HG03460 (cell line): ENCODE measurements around the gene RNASEH2C.
"Not testable (repeated sequence)": the region's sequence is repeated elsewhere in the genome, so short reads cannot be mapped to it uniquely, and the experiment has no call there.

Experiments used
- ATAC-seq: cut with Tn5 transposase; IDR thresholded peaks from one replicate; pipeline ENCODE4 v1.9.1; 2021; ENCODE audit not compliant: unreplicated experiment

RNASEH2C gene

DNA sequence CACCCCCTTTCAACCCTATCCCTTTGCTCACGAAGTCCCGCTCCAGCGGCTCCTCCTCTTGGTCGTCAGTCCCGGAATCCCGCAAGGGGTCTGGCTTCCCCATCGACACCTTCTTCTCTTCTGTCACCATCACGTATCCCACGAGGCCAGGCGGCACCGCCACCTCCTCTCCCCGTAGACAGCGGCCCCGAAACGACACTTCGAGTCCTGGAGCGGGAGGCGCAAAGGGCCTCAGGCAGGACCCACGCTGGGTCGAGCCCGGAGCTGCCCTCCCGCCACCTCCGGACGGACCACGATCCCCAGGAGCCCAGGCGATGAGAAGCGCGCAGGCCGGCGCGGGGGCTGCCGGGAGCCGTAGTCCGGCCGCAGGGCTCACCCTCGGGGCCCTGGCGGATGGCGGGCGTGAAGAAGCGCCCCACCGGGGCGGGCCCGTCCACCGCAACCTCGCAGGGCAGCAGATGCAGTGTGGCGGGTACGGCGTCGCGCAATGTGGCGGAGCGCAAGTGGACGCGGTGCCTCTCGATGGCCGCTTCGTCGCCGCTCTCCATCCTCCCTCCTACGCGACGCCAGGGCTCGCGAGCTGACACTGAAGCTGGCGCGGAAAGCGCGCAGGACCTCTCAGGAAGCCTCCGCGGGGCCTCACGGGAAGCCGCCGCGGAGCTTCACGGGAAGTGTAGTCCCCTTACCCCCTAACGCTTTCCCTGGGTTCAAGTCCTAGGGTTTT lies at the start of gene RNASEH2C:
Gene RNASEH2C, minus strand, starts transcription at position 588 of the 724 bp plus-strand sequence. Its CDS starts 40 bp downstream, at position 548.
- peak; percentile 80 for ATAC-seq

DNA sequence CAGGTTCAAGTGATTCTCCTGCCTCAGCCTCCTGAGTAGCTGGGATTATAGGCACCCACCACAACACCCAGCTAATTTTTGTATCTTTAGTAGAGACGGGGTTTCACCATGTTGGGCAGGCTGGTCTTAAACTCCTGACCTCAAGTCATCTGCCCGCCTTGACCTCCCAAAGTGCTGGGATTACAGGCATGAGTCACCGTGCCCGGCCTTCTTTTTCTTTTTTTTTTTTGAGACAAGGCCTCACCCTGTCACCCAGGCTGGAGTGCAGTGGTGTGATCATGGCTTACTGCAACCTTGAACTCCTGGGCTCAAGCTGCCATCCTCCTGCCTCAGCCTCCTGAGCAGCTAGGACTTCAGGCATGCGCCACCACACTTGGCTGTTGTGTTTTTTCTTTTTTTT lies 47.2 kb upstream of the RNASEH2C start:
- ATAC-seq = not testable (repeated sequence)

DNA sequence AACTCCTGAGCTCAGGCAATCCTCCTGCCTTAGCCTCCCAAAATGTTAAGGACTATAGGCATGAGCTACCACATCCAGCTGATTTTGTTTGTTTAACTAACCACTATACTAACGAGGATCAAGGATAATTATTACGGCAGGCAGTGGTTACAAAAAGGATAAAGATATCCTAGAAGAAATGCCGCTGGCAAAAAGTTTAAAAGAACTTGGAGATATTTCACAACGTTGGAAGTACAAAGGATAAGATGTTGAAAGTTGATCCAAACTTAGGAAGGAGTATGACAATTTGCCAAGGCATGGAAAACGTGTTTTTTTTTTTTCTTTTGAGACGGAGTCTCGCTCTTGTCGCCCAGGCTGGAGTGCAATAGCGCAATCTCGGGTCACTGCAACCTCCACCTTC lies 46.8 kb upstream of the RNASEH2C start:
- no peak for ATAC-seq

DNA sequence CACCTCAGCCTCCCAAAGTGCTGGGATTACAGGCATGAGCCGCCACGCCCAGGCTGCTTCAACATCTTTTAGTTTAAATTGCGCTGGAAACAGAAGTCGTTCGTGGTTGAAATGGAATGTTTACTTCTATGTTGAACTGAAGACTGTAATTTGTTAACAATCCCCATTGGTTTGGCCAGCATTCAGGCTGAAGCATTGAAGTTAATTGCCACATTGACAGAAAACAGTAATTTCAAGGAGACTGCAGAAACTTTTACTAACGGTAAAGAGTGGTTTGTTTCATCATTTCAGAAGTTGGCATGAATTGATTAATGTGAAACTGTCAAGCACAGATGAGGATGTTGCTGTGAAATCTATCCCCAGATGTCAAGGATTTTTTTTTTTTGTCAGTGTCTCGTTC lies 45.9 kb upstream of the RNASEH2C start:
- no peak for ATAC-seq

DNA sequence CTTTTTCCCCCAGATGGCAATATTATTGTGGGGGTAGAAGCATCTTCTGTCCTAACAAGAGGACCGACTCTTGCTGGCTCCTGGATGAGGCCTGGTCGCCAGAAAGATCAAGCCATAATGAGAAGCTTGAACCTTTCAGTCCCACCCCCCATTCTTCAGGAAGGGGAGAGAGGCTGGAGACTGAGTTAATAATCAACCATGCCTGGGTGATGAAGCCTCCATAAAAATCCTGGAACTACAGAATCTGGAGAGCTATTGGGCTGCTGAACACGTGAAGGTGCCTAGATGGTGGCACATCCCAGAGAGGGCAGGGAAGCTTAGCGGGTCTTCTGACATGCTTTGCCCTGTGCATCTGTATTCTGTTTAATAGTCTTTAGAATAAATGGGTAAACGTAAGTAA lies 43.8 kb upstream of the RNASEH2C start:
- no peak for ATAC-seq

DNA sequence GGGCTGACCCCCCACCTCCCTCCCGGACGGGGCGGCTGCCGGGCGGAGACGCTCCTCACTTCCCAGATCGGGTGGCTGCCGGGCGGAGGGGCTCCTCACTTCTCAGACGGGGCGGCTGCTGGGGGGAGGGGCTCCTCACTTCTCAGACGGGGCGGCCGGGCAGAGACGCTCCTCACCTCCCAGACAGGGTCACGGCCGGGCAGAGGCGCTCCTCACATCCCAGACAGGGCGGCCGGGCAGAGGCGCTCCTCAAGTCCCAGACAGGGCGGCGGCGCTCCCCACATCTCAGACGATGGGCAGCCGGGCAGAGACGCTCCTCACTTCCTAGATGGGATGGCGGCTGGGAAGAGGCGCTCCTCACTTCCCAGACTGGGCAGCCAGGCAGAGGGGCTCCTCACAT lies 42.2 kb upstream of the RNASEH2C start:
- ATAC-seq = not testable (repeated sequence)

DNA sequence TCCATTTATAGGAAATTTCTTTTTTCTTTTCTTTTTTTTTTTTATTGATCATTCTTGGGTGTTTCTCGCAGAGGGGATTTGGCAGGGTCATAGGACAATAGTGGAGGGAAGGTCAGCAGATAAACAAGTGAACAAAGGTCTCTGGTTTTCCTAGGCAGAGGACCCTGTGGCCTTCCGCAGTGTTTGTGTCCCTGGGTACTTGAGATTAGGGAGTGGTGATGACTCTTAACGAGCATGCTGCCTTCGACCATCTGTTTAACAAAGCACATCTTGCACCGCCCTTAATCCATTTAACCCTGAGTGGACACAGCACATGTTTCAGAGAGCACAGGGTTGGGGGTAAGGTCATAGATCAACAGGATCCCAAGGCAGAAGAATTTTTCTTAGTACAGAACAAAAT lies 41.6 kb upstream of the RNASEH2C start:
- ATAC-seq = not testable (repeated sequence)

DNA sequence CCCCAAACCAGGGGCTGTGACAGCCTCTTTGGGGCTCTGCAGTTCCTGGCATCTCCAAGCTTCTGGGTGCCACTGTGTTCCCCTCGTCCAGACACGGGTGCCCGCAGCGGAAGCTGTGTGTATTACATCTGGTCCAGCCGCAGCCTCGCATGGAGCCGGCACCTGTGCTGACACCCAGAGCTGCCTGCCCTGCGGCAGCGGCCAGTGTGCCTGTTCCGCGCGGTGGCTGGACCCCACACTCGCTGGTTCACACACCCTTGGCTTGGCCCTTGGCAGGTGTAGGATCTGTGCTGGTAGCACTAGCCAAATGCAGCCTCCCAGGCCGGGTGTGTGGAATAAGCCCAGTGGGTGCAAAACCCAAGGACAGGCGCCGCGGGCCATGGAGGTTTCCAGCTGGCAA lies 24.5 kb upstream of the RNASEH2C start:
- ATAC-seq = no peak

DNA sequence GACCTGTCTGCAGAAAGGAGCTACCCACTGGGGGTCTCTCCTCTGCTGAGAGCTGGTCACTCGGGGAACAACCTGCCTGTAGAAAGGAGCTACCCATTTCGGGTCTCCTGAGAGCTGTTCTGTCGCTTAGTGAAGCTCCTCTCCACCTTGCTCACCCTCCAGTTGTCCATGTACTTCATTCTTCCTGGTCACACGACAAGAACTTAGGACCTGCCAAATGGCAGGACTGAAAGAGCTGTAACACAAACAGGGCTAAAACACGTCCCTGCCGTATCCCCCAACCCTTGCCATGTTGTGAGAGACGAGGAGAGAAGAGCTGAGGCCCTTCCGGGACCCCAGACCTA lies 24.1 kb upstream of the RNASEH2C start:
- no peak for ATAC-seq

DNA sequence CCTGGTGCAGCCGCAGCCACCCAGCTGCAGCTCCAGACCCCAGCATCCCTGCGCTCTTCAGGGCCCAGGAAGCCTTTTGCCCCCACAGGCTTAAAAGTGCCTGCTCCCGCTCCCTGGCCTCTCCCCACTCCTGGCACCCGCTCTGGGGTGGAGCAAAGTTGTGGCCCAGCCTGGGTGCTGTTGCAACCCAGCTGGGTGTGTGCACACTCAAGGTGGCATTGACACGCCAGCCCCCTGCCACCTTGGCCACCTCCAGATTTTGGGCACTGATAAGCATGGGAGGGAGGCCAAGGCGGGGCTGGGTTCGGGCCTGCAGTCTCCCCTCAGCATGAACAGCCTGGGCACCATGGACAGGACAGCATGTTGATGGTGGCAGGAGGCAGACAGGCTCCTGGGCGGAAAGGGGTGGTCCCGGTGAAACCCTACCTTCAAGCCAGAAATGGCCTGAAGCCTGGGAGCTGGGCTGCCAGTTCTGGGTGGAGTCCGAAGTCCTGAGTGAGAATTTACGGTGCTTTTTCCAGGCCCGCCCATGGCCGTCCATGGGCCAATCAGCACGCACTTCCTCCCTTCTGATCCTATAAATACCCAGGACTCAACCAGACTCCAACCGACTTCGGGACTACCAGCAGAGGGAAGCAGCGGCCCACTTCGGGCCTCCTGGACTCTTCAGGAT lies 23.6 kb upstream of the RNASEH2C start:
- no peak for ATAC-seq

DNA sequence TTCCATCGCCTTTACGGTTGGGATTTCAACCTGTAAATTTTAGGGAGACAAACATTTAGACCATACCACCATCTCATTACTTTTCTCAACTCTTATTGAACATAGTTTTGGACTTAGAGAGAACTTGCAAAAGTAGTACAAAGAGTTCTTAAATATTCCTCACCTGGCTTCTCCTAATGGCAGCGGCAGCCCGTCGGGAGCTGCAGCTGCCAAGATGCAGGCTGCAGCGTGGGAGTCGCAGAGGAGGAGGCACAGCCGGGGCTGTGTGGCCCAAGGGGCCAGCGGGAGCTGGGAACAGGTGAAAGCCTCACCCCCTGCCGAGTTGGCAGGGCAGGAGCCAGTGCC lies 23.1 kb upstream of the RNASEH2C start:
- no peak for ATAC-seq

DNA sequence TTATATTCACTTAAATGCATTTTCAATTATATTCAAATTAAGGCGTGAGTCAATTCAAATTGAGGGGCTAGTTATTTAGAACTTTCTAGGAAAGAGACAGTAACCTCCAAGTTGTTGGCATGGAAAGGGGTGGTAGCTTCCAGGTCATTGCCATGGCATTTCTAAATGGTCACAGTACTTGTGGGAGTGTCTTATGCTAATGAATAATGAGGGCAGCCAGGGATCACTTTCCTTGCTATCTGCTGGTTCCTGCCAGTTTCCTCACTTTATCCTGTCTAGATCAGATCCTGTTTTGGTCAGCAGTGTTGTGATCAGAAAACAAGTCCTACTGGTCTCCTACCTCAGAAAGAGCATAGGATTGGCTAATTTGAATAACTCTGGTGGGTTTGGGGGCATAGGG lies 21.8 kb upstream of the RNASEH2C start:
- ATAC-seq = no peak

DNA sequence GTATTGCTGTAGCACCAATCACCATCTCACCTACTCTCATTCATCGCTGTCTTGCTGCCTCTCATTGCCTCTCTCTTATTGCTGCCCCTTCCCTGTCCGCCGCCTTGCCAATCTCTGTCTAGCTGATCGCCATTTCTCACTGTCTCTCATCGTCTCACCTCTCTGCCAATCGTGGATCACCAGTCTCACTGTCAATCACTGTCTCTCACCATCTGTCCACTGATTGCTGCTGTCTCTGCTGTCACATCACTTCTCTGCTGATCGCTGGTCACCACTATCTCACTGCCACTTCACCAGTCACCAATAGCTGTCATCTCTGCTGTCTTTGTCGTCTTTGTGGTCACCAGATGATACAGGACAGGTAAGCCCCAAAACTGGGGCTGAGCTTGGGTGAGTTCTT lies 20.6 kb upstream of the RNASEH2C start:
- no peak for ATAC-seq

DNA sequence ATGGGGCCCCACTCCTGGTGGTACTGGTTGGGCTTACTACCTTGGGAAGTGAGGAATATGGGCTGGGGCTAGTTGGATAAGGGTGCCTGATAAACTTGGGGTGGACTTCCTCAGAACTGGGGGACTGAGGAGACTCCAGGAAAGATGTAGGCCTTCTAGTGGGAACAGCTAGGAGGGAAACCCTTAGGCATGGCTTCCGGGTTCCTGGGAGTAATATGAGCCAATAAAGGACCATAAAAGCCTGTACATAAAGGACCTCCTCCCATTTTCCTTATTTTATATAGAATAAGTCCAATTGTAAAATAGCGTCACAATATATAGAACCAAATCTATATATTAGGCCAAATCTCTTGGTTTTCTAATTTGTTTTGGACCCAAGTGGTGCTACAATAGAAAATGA lies 18.4 kb upstream of the RNASEH2C start:
- no peak for ATAC-seq

DNA sequence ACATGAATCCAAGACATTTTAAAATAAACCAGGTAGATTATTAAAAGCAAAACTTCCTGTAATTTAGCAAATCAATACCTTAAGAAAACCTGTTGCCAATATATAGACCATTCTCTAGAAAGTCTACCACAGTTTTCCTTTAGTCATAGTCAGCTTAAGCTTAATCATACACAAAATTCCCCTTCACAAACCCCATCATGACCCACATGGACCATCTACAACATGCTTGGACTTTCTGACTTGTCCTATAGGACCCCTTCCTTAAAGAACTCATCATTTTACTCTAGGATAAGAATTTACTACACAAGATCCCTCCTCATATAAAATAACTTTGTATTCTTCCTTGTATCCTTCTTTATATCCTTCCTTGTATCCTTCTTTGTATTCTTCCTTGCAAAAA lies 16.2 kb upstream of the RNASEH2C start:
- ATAC-seq = no peak

DNA sequence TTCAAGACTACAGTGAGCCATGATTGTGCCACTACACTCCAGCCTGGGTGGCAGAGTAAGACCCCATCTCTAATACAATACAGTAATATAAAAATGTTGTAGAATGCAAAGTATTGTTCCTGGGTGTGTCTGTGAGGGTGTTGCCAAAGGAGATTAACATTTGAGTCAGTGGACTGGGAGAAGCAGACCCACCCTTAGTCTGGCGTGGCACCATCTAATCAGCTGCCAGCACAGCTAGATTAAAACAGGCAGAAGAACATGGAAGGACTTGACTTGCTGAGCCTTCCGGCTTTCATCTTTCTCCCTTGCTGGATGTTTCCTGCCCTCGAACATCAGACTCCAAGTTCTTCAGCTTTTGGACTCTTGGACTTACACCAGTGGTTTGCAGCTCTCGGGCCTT lies 14.5 kb upstream of the RNASEH2C start:
- ATAC-seq = not testable (repeated sequence)

DNA sequence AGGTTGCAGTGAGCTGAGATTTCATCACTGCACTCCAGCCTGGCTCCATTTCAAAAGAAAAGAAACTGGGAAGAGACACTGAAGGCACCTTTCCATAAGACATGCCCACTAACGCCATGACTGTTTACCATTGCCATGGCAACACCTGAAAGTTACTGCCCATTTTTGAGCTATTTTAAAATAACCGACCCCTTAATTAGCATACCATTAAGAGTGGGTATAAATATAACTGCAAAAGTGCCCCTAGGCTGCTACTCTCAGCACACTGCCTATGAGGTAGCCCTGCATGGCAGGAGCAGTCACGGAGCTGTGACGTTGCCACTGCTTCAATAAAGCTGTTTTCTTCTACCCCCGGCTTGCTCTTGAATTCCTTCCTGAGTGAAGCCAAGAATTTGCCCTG lies 9.9 kb upstream of the RNASEH2C start:
- ATAC-seq = no peak

DNA sequence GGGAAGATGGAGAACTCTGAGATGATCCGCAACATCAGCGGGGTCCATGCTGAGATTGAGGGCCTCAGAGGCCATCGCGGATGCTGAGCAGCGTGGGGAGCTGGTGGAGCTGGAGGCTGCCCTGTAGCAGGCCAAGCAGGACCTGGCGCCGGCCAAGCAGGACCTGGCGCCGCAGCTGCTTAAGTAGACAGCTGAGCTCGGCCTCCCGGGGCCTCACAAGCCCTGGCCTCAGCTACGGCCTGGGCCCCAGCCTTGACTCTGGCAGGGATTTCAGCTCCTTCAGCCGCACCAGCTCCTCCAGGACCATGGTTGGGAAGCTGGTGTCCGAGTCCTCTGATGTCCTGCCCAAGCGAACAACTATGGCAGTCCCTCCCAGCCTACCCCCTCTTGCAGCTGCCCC lies 7.3 kb upstream of the RNASEH2C start:
- ATAC-seq = no peak

DNA sequence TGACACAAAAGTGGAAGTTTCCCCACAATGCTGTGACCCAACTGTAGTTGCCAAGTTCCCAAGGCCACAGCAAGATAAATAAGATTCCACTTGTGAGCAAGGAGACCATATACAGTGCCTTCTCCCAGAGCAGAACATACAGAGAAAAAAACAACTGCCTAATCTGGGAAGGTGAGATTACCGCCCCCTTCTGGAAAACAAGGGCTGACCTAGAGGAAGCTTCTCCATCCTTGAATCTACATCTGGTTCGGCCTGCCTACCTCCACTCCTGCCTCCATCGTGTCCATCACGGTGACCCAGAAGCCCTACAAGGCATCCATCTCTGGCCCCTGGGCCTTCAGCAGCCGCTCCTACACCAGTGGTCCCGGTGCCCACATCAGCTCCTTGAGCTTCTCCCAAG lies 6.1 kb upstream of the RNASEH2C start:
- no peak for ATAC-seq

DNA sequence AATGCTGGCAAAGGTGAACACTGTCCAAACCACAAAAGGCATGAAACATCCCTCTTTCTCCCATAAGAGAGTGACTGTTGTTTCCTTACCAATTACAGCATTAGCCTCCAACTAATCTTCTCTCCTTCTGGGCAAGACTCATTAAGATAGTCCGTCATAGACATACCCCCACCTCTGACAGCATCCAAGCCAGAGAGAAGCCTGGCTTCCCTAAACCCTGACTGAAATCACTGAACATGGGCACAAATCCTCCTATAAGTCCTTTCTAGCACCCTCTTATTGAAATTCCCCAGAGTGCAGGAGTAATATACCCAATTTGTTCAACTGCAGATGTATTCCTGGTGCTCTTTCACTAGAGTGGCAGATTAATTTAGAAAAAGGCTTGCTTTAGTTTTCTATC lies 1.7 kb upstream of the RNASEH2C start:
- no peak for ATAC-seq

DNA sequence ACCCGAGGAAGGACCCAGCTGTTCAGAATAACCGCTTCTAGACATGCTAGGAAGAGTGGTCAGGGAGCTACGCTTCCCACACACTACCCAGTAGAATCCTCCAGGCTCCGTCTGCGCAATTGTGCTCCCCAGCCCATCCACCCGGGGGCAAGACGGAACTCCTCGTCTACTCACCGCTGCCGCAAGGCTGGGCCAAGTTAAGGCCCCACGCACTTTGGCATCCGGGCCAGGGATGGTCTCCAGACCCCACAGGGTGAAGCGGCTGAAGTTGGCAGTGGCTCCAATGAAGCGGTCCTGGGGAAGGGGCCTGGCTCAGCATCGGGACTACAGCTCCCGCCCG lies 757 bp downstream of the RNASEH2C start:
- ATAC-seq = peak; percentile 15

DNA sequence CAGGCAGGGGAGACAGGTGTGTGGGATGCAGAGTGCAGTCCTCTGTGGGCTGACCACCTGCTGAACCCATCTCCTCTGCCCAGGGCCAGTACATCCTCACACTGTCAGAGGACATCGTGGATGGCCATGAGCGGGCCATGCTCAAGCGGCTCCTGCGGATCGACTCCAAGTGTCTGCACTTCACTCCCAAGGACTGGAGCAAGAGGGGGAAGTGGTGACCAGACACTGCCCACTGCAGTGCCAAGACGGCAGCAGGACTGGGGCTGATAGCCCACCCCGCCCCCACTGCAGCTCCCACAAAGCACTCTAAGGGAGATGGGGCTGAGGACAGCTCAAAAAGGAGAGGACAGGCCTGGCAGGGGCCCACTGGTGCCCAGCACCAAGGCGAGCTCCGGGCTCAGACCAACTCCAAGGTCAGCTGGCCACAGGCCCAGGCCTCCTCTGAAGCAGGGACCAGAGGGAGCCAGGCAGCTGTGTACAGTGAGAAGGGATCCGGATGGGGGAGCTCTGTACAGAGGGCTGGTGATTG lies 1.6 kb downstream of the RNASEH2C start:
- ATAC-seq = no peak

DNA sequence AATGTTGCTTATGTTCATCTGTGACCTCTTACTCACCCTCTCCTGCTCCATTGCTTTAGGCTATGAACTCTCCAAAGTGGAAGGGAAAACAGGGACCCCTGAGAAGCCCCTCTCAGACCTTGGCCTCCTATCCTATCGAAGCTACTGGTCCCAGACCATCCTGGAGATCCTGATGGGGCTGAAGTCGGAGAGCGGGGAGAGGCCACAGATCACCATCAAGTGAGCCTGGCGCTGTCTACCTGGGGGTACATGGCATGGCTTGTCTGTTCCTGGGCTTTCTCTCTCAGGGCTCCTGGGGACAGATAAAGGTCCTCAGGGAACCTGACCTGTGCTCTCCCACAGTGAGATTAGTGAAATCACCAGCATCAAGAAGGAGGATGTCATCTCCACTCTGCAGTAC lies 2.1 kb downstream of the RNASEH2C start:
- ATAC-seq = no peak
